HUES6 (cell line): ENCODE results near the gene FAM83F.

Experiments used
- H3K27ac ChIP-seq: 2 replicates; pipeline ENCODE4 v1.7.0; 2013; ENCODE audit warnings: low read depth, mild to moderate bottlenecking, low read length, inconsistent platforms
- H3K27me3 ChIP-seq: 2 replicates; pipeline ENCODE4 v1.6.1; 2013; ENCODE audit warnings: low read length; ENCODE audit not compliant: control insufficient read depth, insufficient read depth
- H3K36me3 ChIP-seq: 2 replicates; pipeline ENCODE4 v1.6.1; 2013; ENCODE audit warnings: low read length; ENCODE audit not compliant: control insufficient read depth, insufficient read depth
- H3K4me1 ChIP-seq: 2 replicates; pipeline ENCODE4 v1.6.1; 2013; ENCODE audit warnings: low read length; ENCODE audit not compliant: control insufficient read depth, insufficient read depth
- H3K4me3 ChIP-seq: 2 replicates; pipeline ENCODE4 v1.5.1; 2013; ENCODE audit warnings: low read depth, low read length
- H3K9ac ChIP-seq: one replicate; pipeline ENCODE4 v1.6.1; 2013; ENCODE audit warnings: mild to moderate bottlenecking, low read length
- H3K9me3 ChIP-seq: 2 replicates; pipeline ENCODE4 v1.6.1; 2013; ENCODE audit warnings: low read depth, low read length; ENCODE audit not compliant: control insufficient read depth, insufficient read depth

FAM83F gene

DNA sequence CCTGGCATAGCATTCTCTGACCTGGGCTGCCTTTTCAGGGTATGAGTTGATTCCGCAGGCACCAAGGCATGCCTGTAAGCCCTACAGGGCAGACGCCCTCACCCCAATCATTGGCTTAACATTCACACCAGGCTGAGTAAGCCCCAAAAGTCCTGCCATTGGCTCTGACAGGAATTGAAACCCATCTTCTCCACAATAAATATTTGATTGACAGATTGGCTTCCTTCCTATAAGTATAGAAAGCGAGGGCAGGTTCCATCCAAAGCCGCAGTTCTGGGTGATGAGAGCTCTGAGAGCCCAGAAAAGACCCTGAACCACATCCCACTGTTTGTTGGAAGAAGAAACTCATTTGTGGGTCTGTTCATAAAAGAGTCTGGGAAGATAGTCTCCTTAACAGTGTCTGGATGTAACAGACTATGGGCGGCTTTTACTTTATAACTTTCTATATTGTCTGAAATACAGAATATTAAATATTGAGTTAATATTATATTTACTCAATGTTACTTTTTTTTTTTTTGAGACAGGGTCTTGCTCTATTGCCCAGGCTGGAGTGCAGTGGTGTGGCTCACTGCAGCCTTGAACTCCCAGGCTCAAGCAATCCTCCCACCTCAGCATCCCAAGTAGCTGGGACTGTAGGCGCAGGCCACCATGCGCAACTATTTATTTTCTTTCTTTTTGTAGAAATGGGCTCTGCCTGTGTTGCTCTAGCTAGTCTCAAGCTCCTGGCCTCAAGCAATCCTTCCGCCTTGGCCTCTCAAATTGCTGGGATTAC is 46.8 kb downstream of the FAM83F start:
- peaks cover 9% of the 10 kb centered on the region for H3K4me1 ChIP-seq
- H3K36me3 ChIP-seq, result no peaks in the 10 kb centered on the region
- H3K27me3 ChIP-seq, result peaks cover 47% of the 10 kb centered on the region
- no peak overlapping the region for H3K4me3 ChIP-seq
- no peak overlapping the region for H3K27ac ChIP-seq
- H3K9ac ChIP-seq, result no peak overlapping the region
- no peaks in the 10 kb centered on the region for H3K9me3 ChIP-seq

DNA sequence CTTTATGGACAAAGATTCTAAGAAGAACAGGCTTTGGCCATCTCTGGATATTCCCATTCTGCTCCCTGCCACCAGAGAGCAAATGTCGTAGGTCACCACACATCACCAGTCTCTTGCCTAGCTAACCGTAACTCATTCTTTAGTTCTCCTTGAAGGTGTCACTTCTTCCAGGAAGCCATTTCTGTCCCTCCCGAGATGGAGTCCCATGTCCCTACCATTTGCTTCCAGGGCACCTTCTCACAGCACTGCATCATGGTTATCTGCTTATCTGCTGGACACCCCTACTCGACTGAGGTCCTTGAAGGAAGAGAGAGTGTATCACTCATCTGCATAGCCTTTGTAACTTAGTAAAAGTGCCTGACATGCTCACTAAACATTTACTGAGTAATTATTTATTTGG is 47.6 kb downstream of the FAM83F start:
- H3K27ac ChIP-seq, result no peak overlapping the region
- H3K27me3 ChIP-seq, result peaks cover 47% of the 10 kb centered on the region
- H3K4me1 ChIP-seq, result peaks cover 9% of the 10 kb centered on the region
- no peak overlapping the region for H3K4me3 ChIP-seq
- no peaks in the 10 kb centered on the region for H3K36me3 ChIP-seq
- no peaks in the 10 kb centered on the region for H3K9me3 ChIP-seq
- H3K9ac ChIP-seq, result no peak overlapping the region

DNA sequence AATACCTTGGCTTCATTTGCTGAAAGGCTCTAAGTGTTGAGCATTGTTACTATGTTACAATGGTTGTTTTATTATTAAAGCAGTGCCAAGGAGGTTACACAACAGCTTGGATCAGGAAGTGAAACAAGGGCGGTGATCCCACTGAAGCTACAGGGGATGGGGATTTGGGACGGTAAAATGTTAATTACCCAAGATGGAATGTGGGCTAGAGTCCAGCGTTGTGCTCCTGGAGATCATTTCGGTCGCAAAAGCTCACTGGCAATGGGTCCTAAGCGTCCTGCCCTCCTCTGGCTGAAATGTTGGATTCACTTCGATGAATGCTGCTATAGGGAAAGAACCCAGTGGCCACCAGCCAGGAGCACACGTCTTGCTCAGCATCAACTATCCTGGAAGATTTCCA is 48.3 kb downstream of the FAM83F start:
- peaks cover 9% of the 10 kb centered on the region for H3K4me1 ChIP-seq
- no peak overlapping the region for H3K27ac ChIP-seq

GRCh38 chr22:40043793-40044101 is 49.0 kb downstream of the FAM83F start:
- H3K36me3 ChIP-seq, result no peaks in the 10 kb centered on the region
- H3K27me3 ChIP-seq, result peaks cover 39% of the 10 kb centered on the region
- no peak overlapping the region for H3K9ac ChIP-seq
- peaks cover 9% of the 10 kb centered on the region for H3K4me1 ChIP-seq
- no peak overlapping the region for H3K27ac ChIP-seq
- no peaks in the 10 kb centered on the region for H3K9me3 ChIP-seq
- H3K4me3 ChIP-seq, result peak overlapping the region; percentile 79

More for the DNA sequence above, 48.3 kb downstream of the FAM83F start:
- no peaks in the 10 kb centered on the region for H3K36me3 ChIP-seq
- no peak overlapping the region for H3K4me3 ChIP-seq
- H3K9me3 ChIP-seq, result no peaks in the 10 kb centered on the region
- H3K9ac ChIP-seq, result no peak overlapping the region
- H3K27me3 ChIP-seq, result peaks cover 45% of the 10 kb centered on the region

DNA sequence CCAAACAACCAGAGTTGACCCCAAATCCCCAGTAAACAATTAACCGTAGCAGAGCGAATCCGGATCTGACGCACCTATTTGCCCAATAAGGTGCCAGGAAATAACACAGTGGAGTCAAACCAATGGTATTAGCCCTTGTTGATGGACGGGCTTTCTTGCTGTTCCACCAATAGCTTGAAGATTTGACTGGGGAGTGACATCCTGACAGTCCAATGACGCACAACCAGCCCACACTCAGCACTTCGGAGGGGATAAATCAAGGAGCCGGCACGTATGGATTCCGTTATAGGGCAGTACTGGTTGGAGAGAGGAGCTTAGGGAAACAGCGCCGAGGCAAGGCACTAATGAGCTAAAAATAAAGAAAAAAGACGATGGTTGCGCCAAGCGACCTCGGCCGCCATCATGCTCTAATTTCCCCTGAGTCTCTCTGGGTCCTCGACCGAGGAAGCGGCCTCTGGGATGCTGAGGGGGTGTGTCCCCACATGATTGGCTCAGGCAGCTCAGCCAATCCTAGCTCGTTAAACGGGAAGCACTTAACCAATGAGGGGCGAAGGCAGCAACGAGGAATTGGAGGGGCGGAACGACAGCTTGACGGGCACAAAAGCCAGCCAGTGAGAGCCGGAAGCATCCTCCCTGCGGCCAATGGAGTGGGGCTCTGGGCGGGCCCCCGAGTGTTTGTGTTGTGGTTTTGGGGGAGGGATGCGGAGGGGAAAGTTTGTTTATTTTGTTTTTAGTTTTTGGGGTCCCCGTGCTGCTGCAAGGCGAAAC is 49.5 kb downstream of the FAM83F start:
- Histone ChIP-seq H3K27ac (0 out of 2 replicates have a peak overlapping the region, but pooled peaks have one; percentile 35), H3K9ac (peak overlapping the region; percentile 74), H3K36me3 (no peaks in the 10 kb centered on the region), H3K4me1 (peaks cover 9% of the 10 kb centered on the region), H3K27me3 (peaks cover 35% of the 10 kb centered on the region), H3K9me3 (no peaks in the 10 kb centered on the region), H3K4me3 (peak overlapping the region; percentile 79)

- H3K27me3 ChIP-seq, result peaks cover 26% of the 10 kb centered on the region
- H3K27ac ChIP-seq, result no peak overlapping the region
These were observed 50.4 kb downstream of the FAM83F start for GRCh38 chr22:40044870-40045834.

DNA sequence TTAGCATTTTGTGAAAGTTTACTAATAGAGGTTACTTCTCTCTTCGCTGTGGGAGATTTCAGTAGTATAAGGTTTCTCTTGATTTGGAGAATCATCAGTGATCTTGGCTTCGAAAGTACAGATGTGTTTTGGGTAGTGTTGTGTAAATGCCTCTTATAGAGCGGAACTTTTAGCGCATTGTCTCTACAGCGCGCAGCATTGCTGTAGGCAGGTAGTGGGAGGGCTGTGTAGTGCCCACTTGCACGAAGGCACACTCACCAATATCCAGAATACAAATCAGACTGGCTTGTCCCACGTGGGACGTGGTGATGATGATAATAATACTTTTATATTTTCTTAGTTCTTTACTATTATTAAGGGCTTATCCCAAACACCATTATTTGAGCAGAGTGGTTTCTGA is 51.4 kb downstream of the FAM83F start:
- Histone ChIP-seq H3K36me3 (no peaks in the 10 kb centered on the region), H3K9ac (no peak overlapping the region), H3K9me3 (no peaks in the 10 kb centered on the region), H3K27me3 (peaks cover 16% of the 10 kb centered on the region; the same call in 1 of the 2 replicates), H3K4me1 (peaks cover 11% of the 10 kb centered on the region), H3K27ac (no peak overlapping the region), H3K4me3 (peak overlapping the region; percentile 85)

More at GRCh38 chr22:40044870-40045834, 50.4 kb downstream of the FAM83F start:
- no peaks in the 10 kb centered on the region for H3K9me3 ChIP-seq
- no peaks in the 10 kb centered on the region for H3K36me3 ChIP-seq
- H3K4me3 ChIP-seq, result peak overlapping the region; percentile 85
- peak overlapping the region; percentile 84 for H3K9ac ChIP-seq
- peaks cover 9% of the 10 kb centered on the region for H3K4me1 ChIP-seq

- peaks cover 20% of the 10 kb centered on the region for H3K4me1 ChIP-seq
These were observed 55.5 kb downstream of the FAM83F start for GRCh38 chr22:40050258-40050657.

DNA sequence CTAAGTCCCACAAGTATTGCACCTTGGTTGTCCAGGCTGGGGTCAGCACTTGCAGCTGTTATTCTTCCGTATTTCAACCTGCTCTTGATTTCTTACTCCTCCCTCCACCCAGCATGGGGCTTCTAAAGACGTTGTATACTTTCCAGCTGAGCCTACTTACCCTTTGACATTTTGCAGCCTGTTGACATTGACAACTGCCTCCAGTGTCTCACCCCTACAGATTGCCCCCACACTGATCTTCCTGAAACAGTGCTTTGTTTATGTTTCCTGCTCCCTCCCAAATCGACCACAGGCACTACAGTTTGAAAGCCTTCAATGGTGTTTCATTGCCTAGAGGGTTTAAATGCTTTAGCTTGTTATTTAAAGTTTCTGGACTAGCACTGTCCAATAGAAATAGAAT is 56.6 kb downstream of the FAM83F start:
- no peak overlapping the region for H3K4me3 ChIP-seq
- no peaks in the 10 kb centered on the region for H3K36me3 ChIP-seq
- H3K27ac ChIP-seq, result no peak overlapping the region
- peaks cover 24% of the 10 kb centered on the region for H3K4me1 ChIP-seq
- H3K27me3 ChIP-seq, result no peaks in the 10 kb centered on the region
- H3K9me3 ChIP-seq, result no peaks in the 10 kb centered on the region
- no peak overlapping the region for H3K9ac ChIP-seq

More at GRCh38 chr22:40050258-40050657, 55.5 kb downstream of the FAM83F start:
- no peak overlapping the region for H3K4me3 ChIP-seq
- H3K9ac ChIP-seq, result no peak overlapping the region
- no peaks in the 10 kb centered on the region for H3K36me3 ChIP-seq
- no peaks in the 10 kb centered on the region for H3K9me3 ChIP-seq
- no peak overlapping the region for H3K27ac ChIP-seq
- H3K27me3 ChIP-seq, result peaks cover 7% of the 10 kb centered on the region; the same call in 1 of the 2 replicates

DNA sequence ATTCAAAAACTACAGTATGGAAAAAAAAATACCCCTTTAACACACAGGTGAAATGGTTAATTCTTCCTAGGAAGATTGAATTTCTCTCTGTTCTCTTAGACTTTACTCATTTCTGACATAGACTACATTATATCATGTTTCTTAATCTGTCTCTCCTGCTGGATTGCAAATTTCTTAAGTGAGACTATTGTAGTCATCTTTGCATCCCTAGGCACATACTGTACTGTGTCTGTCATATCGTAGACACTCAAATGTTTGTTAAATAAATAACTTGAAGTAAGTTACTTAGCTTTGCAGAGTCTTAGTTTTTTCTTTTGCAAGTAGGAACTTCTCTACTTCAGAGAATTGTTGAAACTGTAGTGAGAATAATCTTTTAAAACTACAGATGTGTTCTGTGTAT is 58.7 kb downstream of the FAM83F start:
- Histone ChIP-seq H3K27me3 (no peaks in the 10 kb centered on the region), H3K36me3 (no peaks in the 10 kb centered on the region), H3K9ac (no peak overlapping the region), H3K27ac (no peak overlapping the region), H3K4me3 (no peak overlapping the region), H3K4me1 (peaks cover 36% of the 10 kb centered on the region), H3K9me3 (no peaks in the 10 kb centered on the region)
